ENCODE measurements around the gene AP2A1. TPM values are rescaled to one million over a fixed set of nuclear protein-coding genes. Genes with fewer than 3 reads are reported as not detected.

AP2A1 gene
- total RNA-seq, 1 donor from 2014 or later = 168 TPM

DNA sequence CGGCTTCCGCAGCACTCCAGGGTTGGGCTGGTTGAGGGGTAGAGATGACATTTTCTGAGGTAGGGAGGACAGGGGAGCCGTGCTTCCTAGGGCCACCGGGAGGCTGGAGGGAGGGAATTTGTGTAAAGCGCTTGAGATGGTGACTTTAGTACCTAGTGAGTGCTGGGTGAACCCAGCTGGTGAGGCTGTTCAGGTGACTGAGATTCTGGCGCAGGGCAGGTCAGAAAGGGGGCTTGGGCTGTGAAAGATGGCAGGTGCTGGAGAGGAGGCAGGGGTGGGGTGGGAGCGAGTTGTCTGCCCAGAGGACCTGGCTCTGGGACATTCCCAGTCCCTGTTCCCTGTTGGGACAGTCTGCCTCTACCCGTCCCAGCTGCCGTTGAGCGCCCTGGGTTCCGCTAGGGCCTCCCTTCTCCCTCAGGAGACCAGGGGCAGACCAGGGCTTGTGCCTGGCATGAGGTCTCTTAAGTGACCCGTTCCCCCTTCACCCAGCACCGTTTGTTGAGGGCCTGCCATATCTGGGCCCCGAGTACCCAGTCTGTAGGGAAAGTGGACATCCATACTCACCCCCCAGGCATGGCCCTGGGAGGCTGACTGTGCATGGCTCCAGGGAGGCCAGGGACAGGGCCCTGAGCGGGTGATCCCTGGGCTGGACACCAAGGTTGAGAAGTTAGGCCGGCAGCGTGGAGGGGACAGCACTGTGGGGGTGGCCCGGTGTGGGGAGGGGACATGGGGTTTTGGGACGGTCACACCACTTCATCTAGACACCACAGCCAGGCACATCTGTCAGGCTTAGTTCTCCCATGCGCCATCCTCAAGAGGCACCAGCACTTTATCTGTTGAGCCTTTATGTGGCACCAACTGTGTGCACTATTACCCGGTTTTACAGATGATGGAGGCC lies 89.1 kb downstream of the AP2A1 start:
- Histone ChIP-seq H3K4me2 (ENCODE audit: low read length) (no peak overlapping the region), H3K27me3 (ENCODE audit: insufficient read depth, low read length) (no peaks in the 10 kb centered on the region), H3K36me3 (ENCODE audit: insufficient read depth, low read length) (no peaks in the 10 kb centered on the region), H3K4me3 (ENCODE audit: insufficient read depth, low read depth, low read length) (no peak overlapping the region), H3K79me2 (ENCODE audit: insufficient read depth, low read length) (peaks cover 54% of the 10 kb centered on the region), H3K27ac (ENCODE audit: low read depth, low read length) (no peak overlapping the region), H4K20me1 (ENCODE audit: insufficient read depth, low read length) (peaks cover 85% of the 10 kb centered on the region), H3K9ac (ENCODE audit: low read length) (no peak overlapping the region), H2AFZ (ENCODE audit: low read depth, low read length) (no peak overlapping the region), H3K9me3 (ENCODE audit: insufficient read depth, low read depth, low read length) (no peaks in the 10 kb centered on the region), H3K4me1 (ENCODE audit: insufficient read depth, low read length) (peaks cover 47% of the 10 kb centered on the region)
- H3K4me3 Mint-ChIP-seq (ENCODE audit: unreplicated experiment) = peak overlapping the region; percentile 60
- TF ChIP-seq, protein P1, sequence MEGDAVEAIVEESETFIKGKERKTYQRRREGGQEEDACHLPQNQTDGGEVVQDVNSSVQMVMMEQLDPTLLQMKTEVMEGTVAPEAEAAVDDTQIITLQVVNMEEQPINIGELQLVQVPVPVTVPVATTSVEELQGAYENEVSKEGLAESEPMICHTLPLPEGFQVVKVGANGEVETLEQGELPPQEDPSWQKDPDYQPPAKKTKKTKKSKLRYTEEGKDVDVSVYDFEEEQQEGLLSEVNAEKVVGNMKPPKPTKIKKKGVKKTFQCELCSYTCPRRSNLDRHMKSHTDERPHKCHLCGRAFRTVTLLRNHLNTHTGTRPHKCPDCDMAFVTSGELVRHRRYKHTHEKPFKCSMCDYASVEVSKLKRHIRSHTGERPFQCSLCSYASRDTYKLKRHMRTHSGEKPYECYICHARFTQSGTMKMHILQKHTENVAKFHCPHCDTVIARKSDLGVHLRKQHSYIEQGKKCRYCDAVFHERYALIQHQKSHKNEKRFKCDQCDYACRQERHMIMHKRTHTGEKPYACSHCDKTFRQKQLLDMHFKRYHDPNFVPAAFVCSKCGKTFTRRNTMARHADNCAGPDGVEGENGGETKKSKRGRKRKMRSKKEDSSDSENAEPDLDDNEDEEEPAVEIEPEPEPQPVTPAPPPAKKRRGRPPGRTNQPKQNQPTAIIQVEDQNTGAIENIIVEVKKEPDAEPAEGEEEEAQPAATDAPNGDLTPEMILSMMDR (IDR thresholded peaks at IDR 0.05; ENCODE audit: insufficient read depth, low read depth, low read length) = no peak
- no peak for TF ChIP-seq EZH2 (IDR thresholded peaks at IDR 0.05; ENCODE audit: insufficient read depth, low read length)
- H3K27me3 Mint-ChIP-seq (ENCODE audit: low read depth, unreplicated experiment) = no peaks in the 10 kb centered on the region
- peaks cover 19% of the 10 kb centered on the region for H3K4me1 Mint-ChIP-seq (ENCODE audit: low read depth, unreplicated experiment)
- H3K27ac Mint-ChIP-seq (ENCODE audit: unreplicated experiment) = peak overlapping the region; percentile 87
- peaks cover 5% of the 10 kb centered on the region for H3K36me3 Mint-ChIP-seq (ENCODE audit: low read depth, unreplicated experiment)
- DNase-seq (ENCODE audit: low read depth) (no peak), FAIRE-seq (no peak)
- peaks cover 2% of the 10 kb centered on the region for H3K9me3 Mint-ChIP-seq (ENCODE audit: unreplicated experiment)

DNA sequence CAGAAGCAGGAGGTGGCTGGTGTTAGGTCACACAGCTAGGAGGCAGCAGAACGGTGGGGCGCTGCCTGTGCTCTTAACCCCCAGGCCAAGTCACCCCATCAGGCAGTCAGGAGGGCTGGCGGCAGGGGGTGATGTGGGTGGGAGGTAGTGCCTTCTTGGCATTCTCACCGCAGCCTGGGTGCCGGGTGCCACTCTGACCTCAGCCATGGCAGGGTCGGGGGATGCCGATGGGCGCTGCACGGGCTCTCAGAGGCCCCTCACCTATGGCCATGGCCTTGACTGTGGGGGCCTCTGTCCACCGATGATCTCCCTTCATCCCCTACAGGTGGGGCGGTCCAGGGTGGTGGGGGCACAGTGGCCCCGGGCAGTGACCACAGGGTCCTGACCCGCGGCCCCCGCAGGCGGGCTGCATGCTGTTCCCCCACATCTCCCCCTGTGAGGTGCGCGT lies 89.8 kb downstream of the AP2A1 start:
- peaks cover 85% of the 10 kb centered on the region for H4K20me1 ChIP-seq (ENCODE audit: insufficient read depth, low read length)
- no peak for TF ChIP-seq EZH2 (IDR thresholded peaks at IDR 0.05; ENCODE audit: insufficient read depth, low read length)
- TF ChIP-seq, protein P1 (IDR thresholded peaks at IDR 0.05; ENCODE audit: insufficient read depth, low read depth, low read length) = no peak
- FAIRE-seq (no peak), DNase-seq (ENCODE audit: low read depth) (no peak)
- H3K36me3 Mint-ChIP-seq (ENCODE audit: low read depth, unreplicated experiment) = peaks cover 5% of the 10 kb centered on the region
- no peaks in the 10 kb centered on the region for H3K9me3 ChIP-seq (ENCODE audit: insufficient read depth, low read depth, low read length)
- H3K27me3 Mint-ChIP-seq (ENCODE audit: low read depth, unreplicated experiment) = no peaks in the 10 kb centered on the region
- H3K4me2 ChIP-seq (ENCODE audit: low read length) = no peak overlapping the region
- H3K4me1 ChIP-seq (ENCODE audit: insufficient read depth, low read length) = peaks cover 48% of the 10 kb centered on the region
- no peak overlapping the region for H3K4me3 Mint-ChIP-seq (ENCODE audit: unreplicated experiment)
- H3K27me3 ChIP-seq (ENCODE audit: insufficient read depth, low read length) = no peaks in the 10 kb centered on the region
- no peak overlapping the region for H3K27ac ChIP-seq (ENCODE audit: low read depth, low read length)
- no peaks in the 10 kb centered on the region for H3K36me3 ChIP-seq (ENCODE audit: insufficient read depth, low read length)
- peaks cover 54% of the 10 kb centered on the region for H3K79me2 ChIP-seq (ENCODE audit: insufficient read depth, low read length)
- no peak overlapping the region for H3K4me3 ChIP-seq (ENCODE audit: insufficient read depth, low read depth, low read length)
- peaks cover 2% of the 10 kb centered on the region for H3K9me3 Mint-ChIP-seq (ENCODE audit: unreplicated experiment)
- H3K27ac Mint-ChIP-seq (ENCODE audit: unreplicated experiment) = no peak overlapping the region
- H3K9ac ChIP-seq (ENCODE audit: low read length) = no peak overlapping the region
- H3K4me1 Mint-ChIP-seq (ENCODE audit: low read depth, unreplicated experiment) = peaks cover 19% of the 10 kb centered on the region
- no peak overlapping the region for H2AFZ ChIP-seq (ENCODE audit: low read depth, low read length)

Small RNA genes within 50 kb of the gene (microRNA-seq; reads per million reads assigned to microRNA genes)
- gene MIR4749 (12.0 reads per million, percentile 39 among the genes with 10 or more reads in this experiment), gene MIR6799 (2.2 reads per million), gene MIR6800 (8.2 reads per million, percentile 31 among the genes with 10 or more reads in this experiment)

Other genes starting within 250 kb of the AP2A1 start
- 20.2 and 27.5 TPM in 2 replicates for gene RCN3, start 239.0 kb upstream of the AP2A1 start, total RNA-seq
- gene NOSIP, start 186.4 kb upstream of the AP2A1 start, total RNA-seq = 74.6 and 83.8 TPM in 2 replicates
- gene PRRG2, start 185.7 kb upstream of the AP2A1 start, total RNA-seq = 0.89 and 1.3 TPM in 2 replicates
- gene PRR12, start 175.8 kb upstream of the AP2A1 start, total RNA-seq = 29.7 and 29.9 TPM in 2 replicates
- gene RRAS, start 126.9 kb upstream of the AP2A1 start, total RNA-seq = 94.7 and 104 TPM in 2 replicates
- 105 and 107 TPM in 2 replicates for gene SCAF1, start 124.8 kb upstream of the AP2A1 start, total RNA-seq
- gene IRF3, start 101.1 kb upstream of the AP2A1 start, total RNA-seq = 63.0 and 68.1 TPM in 2 replicates
- gene BCL2L12, start 101.1 kb upstream of the AP2A1 start, total RNA-seq = 26.6 and 31.5 TPM in 2 replicates
- 215 and 235 TPM in 2 replicates for gene PRMT1, start 89.7 kb upstream of the AP2A1 start, total RNA-seq
- 0.65 and 1.6 TPM in 2 replicates for gene ADM5, start 77.4 kb upstream of the AP2A1 start, total RNA-seq
- gene CPT1C, start 75.9 kb upstream of the AP2A1 start, total RNA-seq = 33.3 and 33.6 TPM in 2 replicates
- gene TSKS, start 3.7 kb upstream of the AP2A1 start, total RNA-seq = not detected in 2 replicates
- gene FUZ, start 46.3 kb downstream of the AP2A1 start, total RNA-seq = 8.9 and 9.8 TPM in 2 replicates
- 61.3 and 72.2 TPM in 2 replicates for gene MED25, start 51.3 kb downstream of the AP2A1 start, total RNA-seq
- 162 and 172 TPM in 2 replicates for gene PTOV1, start 84.2 kb downstream of the AP2A1 start, total RNA-seq
- 49.1 and 54.8 TPM in 2 replicates for gene PNKP, start 100.6 kb downstream of the AP2A1 start, total RNA-seq
- 104 and 116 TPM in 2 replicates for gene AKT1S1, start 110.4 kb downstream of the AP2A1 start, total RNA-seq
- gene TBC1D17, start 110.7 kb downstream of the AP2A1 start, total RNA-seq = 29.1 and 32.2 TPM in 2 replicates
- 0.27 and 0.50 TPM in 2 replicates for gene IL4I1, start 129.9 kb downstream of the AP2A1 start, total RNA-seq
- 30.8 and 35.5 TPM in 2 replicates for gene ATF5, start 162.2 kb downstream of the AP2A1 start, total RNA-seq
- 42.7 and 49.5 TPM in 2 replicates for gene NUP62, start 162.5 kb downstream of the AP2A1 start, total RNA-seq
- gene SIGLEC11, start 194.2 kb downstream of the AP2A1 start, total RNA-seq = not detected in 2 replicates

All from astrocyte (in vitro differentiated cells and primary cell).